Measurements from ENCODE around the gene RB1.

RB1 gene

DNA sequence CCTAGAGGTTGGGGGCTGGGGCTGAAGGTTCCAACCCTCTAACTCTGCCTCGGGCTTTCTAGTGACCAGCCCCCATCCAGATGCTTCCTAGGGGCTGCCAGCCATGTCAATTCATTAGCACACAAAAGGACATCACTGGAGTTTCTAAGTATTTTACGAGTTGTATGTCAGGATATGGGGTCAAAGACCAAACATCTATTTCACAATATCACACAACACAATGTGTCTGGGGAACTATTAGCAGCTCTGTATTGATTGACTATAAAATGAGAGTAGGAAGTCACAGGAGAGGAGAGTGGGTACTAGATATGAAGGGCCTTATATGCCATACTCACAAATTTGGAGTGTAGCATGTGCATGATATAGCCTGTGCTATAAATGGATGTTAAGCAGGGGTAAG is 67.3 kb downstream of the RB1 start:
- no peak for TF ChIP-seq CTCF (IDR thresholded peaks at IDR 0.05)

- TF ChIP-seq CTCF (IDR thresholded peaks at IDR 0.05) = no peak
Observed at GRCh38 chr13:48377857-48378256, 74.3 kb downstream of the RB1 start.

DNA sequence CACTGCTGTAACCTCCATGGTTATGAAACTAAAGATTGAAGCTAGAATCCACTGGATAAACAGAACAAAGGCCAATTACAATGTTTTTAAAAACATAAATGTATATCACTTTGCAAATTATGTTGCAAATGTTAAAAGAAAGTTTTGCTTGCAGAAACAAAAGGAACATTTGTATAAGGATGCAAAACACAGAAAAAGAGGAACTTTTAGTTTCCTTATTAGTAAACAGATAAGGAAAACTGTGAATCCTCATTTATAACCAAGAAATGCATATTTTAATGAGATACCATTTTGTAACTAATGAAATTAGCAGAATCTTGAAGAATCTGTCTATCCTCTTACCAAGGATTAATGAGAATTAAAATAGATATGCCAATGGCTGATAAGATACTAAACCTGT is 77.0 kb downstream of the RB1 start:
- no peak for TF ChIP-seq CTCF (IDR thresholded peaks at IDR 0.05)

- no peak for TF ChIP-seq CTCF (IDR thresholded peaks at IDR 0.05)
Observed at GRCh38 chr13:48383384-48383783, 79.8 kb downstream of the RB1 start.

DNA sequence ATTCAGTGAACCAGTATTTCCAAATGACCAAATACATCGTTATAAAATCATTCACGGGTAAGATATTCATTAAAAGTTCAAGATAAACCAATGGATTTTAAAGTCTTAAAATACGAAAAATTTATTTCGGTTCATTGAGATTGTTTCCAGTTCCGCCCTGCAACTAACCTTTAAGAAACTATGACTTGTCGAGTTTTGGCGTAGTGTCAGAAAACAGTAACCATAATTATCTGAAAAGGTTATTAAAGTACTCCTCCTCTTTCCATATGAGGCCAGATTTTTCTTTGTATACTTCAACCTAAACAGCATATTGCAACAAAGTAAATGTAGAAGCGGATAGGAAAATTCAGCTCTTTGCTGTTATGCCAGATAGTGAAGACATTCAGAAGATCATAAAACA is 83.3 kb downstream of the RB1 start:
- TF ChIP-seq CTCF (IDR thresholded peaks at IDR 0.05) = no peak

- TF ChIP-seq CTCF (IDR thresholded peaks at IDR 0.05) = no peak
Observed at GRCh38 chr13:48391257-48391656, 87.7 kb downstream of the RB1 start.

DNA sequence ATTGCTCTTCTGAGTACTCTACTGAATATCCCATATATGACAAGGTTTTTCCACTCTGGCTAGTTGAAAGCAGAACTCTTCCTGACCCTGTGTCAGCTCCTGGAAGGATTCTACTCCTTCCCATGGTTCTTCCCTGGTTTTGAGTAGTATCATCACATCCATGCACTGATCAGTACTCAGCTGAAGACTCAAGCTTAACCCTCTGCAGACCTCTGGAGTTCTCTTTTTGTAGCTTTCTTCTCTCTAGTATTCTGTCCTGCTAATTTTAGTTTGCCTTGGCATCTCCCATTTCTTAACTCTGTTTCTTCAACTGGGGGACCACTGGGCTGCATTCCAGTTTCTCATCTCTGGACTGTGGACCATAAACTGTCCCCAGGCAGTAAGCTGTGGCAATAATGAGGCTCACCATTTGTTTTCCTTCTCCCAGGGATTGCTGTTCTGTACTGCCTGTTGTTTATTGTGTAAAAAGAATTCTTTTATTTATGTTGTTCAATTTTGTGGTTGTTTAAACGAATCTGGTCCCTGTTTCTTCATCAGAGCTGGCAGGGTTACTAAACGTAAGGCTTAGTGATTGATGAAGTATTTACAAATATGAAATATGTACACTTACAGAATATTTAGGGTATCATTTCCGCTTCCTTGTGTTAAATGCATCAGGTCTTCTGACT is 89.6 kb downstream of the RB1 start:
- no peak for TF ChIP-seq CTCF (IDR thresholded peaks at IDR 0.05)

DNA sequence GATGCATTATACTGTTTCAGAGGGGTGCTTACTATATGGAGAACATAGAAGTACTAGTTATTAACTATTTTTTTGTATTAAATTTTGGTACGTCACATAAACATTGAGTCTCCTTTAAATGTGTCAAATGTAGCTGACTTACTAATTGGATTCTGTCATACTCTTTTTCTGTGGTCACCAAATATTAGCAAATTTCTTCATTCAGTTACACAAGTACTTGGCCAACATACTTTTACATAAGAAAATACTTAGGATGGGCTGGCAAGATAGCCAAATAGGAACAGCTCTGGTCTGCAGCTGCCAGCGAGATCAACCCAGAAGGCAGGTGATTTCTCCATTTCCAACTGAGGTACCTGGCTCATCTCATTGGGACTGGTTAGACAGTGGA is 90.1 kb downstream of the RB1 start:
- no peak for TF ChIP-seq CTCF (IDR thresholded peaks at IDR 0.05)

Measured in LNCAP (cell line).